ENCODE data around the gene ANKRD63. TPM values are rescaled to one million over a fixed set of nuclear protein-coding genes. Genes with fewer than 3 reads are reported as not detected.

ANKRD63 gene
- total RNA-seq, 1 donor from 2014 or later = 2.4 TPM

DNA sequence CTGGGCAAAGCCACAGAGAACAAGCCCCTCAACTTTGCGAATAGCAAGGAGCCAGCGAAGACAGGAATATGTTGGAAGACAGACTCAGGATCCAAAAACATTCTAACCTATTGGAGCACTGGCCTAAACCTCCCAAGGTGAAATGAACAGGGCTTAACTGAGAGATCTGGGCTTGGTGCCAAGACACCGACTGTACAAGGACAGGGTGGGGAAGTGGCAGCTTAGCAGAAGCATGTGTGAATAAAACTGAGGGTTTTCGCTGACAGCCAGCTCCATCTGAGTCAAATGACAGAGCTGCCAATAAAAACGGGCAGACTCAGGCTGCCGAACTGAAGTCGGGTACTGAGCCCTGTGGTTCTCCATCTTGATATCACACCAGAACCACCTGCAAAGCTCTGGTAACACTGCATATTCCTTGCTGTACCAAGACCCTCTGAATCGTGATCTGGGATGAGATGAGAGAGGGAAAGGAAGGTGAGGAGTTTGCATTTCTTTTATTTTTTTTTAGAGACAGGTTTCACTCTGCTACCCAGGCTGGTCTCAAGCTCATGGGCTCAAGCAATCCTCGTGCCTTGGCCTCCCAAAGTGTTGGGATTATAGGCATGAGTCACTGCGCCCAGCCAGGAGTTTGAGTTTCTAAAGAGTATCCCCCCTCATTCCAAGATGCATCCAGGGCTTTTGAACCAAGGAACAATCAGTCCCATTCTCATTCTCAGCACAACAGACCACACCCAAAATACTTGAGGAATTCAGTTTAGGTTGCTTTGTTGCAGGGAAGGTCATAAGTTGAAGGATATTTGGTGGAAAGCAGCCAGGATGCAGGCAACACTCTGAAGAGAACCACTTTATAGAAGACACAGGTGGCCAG, 30.9 kb upstream of the ANKRD63 start:
- peak; percentile 79 for DNase-seq

GRCh38 chr15:40312370-40313158, 29.7 kb upstream of the ANKRD63 start:
- DNase-seq = no peak

GRCh38 chr15:40310993-40311392, 28.1 kb upstream of the ANKRD63 start:
- DNase-seq = no peak

DNA sequence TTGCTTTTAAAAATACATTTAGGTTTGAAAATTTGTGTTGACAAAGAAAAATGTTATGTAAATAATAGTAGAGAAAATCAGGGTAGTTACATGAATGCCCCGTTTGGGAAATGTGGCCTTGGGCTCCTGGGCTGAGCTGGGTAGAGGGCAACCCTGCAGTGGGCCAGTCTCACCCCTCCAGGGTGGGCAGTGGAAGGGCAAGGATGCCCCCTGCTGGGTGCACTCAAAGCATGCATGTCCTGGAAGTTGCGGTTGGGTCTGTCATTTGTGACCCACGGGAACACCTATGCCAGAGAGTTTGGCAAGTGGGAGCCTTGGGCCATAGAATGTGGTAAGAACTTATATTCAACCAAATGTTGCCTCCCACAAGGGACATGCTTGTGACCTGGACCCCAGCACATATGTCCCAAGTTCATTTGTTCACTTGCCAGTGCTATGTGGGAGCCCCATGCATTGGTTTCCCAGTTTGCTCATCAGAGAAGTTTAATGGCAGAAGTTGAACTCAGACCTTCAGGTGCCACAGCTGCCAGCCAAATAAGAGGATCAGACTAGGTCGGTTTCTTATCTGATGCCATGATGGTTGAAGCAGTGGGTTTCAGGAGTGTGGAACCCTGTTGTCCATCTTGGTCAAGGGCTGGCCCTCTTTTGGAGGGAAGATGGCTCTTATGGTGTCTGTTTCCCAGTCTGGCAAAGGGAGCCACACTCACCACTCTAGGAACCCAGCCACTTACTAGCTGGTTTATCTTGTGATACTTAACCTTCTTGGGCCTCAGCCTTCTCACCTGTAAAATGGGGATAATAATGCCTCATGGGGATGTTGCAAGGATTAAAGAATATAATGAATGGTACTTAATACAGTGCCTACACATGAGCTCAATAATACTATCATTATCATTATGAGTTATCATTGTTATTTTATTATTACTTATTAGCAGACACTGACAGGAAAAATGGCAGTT, 27.4 kb upstream of the ANKRD63 start:
- DNase-seq = peak; percentile 65

DNA sequence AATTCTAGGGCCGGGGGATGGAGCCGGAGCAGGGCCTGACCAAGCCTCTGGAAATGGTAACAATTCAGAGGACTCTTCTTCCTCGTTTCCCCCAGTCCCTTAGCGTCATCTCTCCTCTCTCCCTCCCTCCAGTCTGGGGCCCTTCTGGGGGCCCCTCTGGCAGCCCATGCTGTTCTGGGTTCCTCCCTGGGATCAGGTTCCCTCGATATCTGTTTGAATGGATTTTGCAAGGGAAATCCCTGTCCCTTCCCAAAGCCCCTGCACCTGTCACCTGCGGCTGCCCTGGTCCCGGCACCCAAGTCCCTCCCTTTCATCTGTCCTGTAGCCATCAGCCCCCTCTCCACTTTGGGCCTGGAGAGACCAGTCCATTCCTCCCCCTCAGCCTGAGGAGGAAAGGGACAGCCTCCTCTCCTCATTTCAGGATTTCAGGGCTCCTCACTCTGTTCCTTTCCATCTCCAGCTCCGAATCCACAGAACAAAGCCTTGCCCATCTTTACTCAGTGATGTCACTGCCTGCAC, 26.5 kb upstream of the ANKRD63 start:
- no peak for DNase-seq

- DNase-seq = peak; percentile 50
Measured at GRCh38 chr15:40307421-40308211, 24.8 kb upstream of the ANKRD63 start, which contains the start of gene PLCB2. PLCB2 (minus strand) TSS chr15:40307935; CDS start chr15:40307672, 263 bp downstream.

DNA sequence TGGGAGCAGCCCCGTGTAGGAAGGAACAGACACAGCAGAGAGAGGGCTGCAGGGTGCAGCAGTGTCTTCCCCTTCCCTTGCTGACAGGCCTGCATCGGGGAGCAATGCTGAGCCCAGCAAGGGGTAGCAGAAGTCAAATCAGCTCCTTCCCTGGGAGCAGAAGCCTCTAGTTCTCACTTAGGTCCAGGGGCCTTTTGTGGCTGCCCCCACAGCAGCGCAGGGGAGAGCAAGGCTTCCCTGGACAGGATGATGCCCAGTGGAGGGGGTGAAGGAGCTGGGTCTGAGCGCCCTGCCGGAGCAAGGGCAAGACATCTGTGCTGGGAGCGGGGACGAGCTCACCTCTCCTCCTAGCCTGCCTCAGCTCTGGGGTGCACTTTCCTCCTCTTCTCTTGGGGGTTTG, 24.0 kb upstream of the ANKRD63 start:
- no peak for DNase-seq

DNA sequence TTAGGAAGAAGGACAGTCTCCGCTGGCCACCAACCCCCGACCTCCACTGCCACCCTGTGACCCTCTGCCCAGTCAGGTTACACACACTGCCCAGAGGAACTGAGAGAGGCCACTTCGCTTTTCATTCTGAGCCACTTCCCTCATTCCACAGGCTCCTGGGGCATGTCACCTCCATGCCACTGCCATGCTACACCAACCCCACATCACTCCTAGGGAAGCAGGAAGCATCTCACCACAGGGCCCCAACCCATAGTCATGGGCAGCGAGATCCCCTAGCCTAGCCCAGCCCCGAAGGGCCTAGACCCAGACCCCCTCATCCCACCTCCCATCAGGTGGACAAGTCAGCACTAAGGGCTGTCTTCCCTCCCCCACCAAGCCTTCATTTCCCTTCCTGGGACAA, 23.5 kb upstream of the ANKRD63 start:
- DNase-seq = no peak

- DNase-seq = no peak
Measured at GRCh38 chr15:40305281-40305680, 22.4 kb upstream of the ANKRD63 start.

GRCh38 chr15:40303576-40303975, 20.7 kb upstream of the ANKRD63 start:
- DNase-seq = no peak

GRCh38 chr15:40302981-40303380, 20.1 kb upstream of the ANKRD63 start:
- DNase-seq = no peak

DNA sequence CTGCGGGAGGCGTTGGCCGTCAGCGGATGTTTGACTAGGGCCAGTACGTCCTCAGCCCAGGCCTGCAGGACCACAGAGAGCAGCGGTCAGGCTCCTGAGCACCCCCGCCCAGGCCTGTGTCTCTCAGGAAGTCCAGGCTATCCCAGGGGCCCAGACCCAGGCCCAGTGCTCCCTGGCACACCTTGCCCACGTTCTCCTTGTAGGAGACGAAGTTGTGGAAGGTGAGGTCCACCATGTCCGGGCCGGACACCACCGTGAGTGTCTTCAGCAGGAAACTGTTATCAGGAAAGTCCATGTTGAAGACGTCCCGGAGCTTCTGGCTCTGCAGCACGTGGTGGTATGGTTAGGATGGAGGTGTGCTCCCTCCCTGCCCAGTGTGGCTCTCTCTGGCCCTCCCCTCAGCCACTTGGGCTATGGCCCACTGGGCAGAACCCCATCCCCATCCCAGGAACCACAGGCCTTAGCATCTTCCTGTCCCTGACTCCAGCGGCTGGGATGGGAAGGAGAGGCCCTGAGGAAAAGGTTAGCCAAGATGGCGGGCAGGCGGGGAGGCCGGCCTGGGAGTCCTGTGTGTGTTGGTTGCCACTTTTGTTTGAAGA, 19.5 kb upstream of the ANKRD63 start:
- no peak for DNase-seq

- no peak for DNase-seq
Measured at GRCh38 chr15:40301467-40302179, 18.8 kb upstream of the ANKRD63 start.

GRCh38 chr15:40300771-40301170, 17.9 kb upstream of the ANKRD63 start:
- no peak for DNase-seq

GRCh38 chr15:40300367-40300766, 17.5 kb upstream of the ANKRD63 start:
- no peak for DNase-seq

DNA sequence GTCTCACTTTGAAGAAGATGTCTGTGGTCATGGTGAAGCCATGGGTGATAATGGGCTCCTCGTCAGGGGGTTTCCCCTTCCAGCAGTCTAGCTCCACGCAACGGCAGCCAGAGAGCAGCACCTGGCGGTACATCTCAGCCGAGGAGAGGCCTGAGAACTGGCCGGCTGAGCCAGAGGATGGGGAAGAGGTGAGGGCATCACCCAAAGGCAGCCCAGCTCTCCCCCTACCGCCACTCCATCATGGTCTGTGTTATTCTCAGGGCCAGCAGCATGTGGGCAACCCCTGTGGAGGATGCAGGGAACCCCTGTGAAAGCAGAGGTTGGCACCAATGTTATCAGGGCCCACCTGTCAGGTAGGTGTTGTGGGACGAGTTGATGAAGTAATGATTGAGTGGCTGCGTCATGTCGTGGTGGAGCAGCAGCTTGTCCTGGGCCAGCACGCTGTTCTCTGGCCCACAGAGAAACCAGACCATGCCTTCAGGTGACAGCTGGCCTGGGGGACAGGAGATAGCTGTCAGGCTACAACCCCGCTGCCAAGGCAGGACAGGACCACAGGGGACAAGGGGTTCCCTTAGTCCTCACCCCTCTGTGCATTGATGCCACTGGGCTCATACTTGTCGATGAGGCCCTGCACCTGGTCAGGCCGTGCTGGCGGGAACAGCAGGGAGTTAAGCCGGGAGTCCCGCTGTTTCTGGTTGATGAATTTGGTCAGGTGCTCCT, 15.5 kb upstream of the ANKRD63 start:
- DNase-seq = no peak

DNA sequence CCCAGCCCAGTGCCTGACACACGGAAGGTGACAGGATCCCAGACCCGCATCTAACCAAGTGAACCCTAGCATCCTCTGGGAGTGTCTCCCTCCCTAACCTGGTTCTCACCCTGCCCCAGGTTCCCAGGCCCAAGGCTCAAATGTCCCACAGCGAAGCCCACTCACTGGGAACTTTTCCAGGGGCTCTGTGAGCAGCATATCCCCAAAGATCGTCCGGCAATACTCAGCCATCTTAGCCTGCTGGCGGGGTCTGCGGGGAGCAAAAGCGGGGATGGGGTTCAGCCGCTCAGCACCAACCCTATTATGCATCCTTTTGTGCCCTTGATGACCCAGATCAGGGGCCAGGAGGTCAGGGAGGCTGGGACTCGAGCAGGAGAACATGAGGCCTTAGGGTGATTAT, 14.5 kb upstream of the ANKRD63 start:
- no peak for DNase-seq

- no peak for DNase-seq
Measured at GRCh38 chr15:40296561-40297230, 13.8 kb upstream of the ANKRD63 start.

Measured in tongue (tissue), 2 donors.